Right renal cortex interstitium (tissue), 3 donors: ENCODE measurements around the gene CITED2. TPM values are rescaled to one million over a fixed set of nuclear protein-coding genes. Genes with fewer than 3 reads are reported as not detected.

ENCODE experiments used
- DNase-seq, 3 donors: peaks; one replicate each; pipeline ENCODE4 v3.0.0-alpha.2; 2013; ENCODE audit warnings: low read depth in 3 of 3, low spot score in 2 of 3
- polyA plus RNA-seq, 3 donors: library from polyadenylated mRNA; unstranded; fragments of 120-200 nt; gene quantifications; one replicate each; pipeline ENCODE4 v1.2.1, GENCODE V29; 2013; ENCODE audit not compliant: insufficient read length in 3 of 3

CITED2 gene
- polyA plus RNA-seq, 3 donors: 125 to 190 (median 154) TPM

DNA sequence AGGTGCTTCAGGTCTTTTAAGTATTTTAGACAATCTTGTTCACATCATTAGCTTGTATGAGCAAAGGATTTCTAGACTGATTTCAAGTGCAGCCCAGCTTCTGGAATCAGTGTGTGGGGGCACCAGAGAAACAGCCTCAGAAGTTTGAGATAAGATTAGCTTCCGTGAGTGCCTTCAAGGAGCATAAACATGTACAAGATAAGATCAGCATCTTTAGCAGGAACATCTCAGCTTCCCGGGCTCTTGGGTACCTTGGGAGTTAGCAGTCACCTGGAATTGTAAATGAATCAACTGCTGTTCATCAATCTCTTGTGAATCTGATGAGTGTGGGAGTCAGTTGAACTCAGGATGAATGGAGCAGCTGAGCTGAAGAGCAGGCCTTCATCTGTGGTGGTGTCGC, 12.0 kb upstream of the CITED2 start:
- no peak for DNase-seq

DNA sequence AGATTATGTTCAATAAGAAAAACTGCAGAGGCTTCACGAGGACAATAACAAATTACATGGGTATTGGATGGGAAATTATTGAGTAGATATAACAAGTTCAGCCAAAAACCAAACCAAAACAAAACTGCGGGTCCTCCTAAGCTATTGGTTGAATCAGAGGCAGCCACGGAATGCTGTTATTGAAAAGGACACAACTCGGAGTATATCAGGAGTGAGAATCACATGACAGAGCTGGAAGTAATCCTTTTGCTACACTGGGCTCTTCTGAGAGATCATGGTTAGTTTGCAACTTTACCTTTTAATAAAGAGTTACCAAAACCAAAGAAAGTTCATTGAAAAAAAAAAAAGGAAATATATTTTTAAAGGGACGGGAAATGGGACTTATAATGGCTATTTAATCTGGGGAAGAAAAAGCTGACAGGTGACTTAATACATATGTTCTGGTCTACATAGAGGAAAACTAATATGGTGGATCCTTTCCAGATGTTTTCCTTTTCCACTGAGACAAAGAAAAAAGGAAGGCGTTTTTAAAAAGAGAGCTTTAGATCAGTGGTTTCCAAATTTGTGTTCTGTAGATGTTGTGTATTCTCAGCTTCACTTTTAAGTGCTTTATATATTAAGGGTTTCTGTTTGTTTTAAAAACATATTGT, 6.9 kb upstream of the CITED2 start:
- DNase-seq: no peak

DNA sequence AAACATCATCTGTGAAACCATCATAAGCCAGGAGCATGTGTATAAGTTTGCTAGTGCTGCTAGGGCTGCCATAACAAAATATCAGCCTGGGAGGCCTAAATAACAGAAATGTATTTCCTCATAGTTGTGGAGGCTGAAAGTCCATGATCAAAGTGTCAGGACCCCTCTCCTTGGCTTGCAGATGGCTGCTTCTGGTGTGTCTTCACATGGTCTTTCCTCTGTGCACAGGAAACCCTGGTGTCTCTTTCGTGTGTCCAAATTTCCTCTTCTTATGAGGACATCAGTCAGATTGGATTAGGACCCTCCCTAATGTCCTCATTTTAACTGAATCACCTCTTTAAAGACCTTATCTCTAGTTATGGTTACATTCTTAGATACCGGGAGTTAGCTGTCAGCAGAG, 6.2 kb upstream of the CITED2 start:
- no peak for DNase-seq

DNA sequence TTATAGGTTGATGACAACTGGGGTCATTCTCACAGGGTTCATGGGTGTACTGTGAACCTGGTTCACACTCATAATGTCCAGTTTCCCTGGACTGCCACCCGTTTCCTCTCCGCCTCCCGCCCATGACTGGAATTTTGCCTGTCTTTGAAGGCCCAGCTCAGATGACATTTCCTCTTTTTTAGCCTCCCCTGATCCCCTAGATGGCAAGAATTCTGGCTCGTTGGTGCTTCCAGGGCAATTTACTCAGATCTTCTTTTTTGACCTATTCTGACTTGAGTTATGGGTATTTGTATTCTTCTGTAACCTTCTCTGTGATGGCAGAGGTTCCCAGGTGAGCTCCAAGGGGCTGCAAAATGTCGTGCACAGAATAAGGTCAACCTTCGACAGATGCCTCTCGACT, 5.7 kb upstream of the CITED2 start:
- DNase-seq: no peak

DNA sequence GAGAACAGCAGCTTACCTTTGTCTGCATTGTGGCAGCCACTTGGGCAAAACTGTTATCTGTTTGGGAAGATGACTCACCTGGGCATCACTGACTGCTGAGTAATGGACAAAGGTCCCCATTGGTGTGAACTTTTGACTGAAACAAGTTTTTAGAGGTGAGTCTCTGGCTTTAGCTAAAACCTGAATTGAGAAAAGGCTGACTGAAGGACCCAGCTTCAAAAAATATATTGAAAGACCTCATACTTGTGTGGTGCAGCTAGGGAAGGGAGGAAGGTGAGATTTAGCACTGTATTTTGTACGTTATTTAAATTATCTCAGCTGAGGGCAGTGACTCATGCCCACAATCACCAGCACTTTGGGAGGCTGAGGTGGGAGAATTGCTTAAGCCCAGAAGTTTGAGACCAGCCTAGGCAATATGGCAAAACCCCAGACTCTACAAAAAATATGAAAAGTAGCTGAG, 4.5 kb upstream of the CITED2 start:
- DNase-seq: no peak

DNA sequence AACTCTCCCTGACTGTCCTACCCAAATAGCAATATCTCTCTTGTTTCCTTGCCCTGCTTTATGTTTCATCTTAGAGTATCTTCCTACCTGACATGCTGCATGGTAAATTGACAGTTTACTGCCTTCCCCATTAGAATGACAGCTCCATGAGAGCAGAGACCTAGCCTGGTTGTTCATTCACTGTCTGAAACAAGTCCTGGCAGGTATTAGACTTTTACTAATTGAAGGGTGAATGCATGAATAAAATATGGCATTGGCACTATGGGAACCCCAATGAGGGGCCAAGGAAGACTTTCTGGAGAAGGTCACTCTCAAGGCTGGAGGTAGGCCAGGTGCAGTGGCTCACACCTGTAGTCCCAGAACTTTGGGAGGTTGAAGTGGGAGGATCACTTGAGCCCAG, 3.8 kb upstream of the CITED2 start:
- no peak for DNase-seq

DNA sequence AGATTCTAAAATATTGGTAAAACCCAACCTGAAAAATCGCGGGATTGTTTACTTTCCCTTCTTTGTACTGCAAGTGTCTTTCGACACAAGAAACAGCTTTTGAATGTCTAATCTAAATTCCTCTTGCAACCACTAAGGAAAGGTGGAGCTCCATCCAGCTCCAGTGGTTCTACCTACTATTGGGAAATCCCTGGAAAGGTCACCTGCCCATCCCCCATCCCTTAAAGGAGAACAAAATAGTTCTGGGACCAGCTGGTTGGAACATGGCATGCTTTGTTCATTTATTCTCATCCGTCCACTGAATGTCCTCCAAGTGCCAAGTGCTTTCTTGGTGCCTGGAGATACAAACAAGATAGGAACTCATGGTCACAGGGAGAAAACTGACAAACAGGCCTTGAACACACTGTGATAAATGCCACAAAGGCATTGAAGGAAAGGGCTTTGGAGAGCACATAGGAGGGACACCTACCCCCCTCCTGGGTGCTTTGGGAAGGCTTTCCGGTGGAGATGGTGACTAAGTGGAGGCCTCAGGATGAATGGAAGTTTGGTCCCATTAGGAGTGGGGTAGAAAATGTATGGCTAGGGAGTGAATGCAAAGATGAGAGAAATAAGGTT, 2.3 kb upstream of the CITED2 start:
- no peak for DNase-seq

DNA sequence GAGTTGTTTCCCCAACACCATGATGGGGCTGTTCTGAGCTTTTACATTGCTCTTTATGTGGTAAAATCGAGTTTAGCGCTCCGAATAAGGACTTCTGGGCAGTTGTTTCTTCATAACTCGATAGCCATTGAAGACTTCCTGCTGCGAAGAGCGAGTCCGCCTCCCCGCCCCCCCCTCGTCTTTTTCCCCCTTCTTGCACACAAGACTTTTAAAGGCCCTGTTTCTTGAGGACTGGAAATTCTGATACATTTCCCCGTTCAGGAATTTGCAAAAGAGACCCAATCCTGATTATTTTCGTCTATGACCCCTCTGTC, 1.5 kb upstream of the CITED2 start:
- DNase-seq: no peak

DNA sequence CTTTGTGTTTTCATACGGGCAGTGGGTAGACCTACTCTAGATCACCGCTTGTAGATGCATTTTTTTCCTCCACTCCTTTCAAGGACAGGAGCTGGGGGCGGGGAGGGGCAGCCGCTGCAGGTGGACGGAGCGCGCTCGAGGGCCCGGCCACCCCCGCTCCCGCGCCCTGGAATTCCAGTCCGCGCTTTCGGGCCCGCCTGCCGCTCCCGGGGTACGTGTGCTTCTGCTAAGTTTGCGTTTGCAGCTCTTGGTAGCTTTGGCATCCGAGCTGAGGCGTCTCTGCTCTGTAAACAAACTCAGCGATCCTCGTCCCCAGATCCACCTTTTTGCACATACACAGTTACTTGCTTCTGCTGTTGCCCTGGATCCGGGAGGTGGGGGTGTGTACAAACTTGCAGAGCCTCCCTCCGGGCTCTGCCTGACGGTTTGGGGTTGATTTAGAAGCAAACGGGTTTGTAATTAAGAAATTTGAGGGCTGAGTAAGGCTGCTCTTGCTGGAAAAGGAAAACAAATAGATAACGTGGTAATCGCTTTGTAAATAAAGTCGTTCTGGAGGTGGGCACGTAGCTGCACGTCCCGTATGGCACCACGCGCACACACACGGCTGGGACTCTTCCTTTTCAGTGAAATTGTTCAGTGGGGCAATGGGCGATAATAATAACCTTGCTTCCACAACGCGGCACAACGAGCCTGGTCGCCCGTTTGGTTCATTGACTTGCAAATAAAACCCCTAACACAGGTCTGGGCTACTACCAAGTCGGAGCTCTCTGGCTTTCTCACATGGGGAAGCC, 973 bp upstream of the CITED2 start:
- DNase-seq: peak in 2 of 3 donors; percentile 83 to 88

DNA sequence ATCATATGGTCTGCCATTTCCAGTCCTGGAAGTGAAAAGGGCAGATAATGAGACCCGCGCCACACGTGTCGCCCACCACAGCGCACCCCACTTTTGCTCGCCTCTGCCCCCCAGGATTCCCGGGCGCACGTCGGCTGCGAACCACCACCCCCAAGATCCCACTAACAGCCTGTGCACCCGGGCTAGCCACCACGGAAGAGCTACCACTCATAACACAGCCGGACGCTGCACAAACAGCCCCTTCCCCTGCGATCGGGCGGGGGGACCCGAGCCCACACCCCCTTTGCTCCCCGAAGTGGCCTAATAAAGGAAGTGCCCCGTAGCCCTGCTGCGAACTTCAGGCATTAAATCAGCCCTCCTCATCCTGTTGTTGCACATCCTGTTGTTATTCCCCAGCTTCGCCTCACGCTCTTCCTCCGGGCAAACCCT, 506 bp downstream of the CITED2 start:
- no peak for DNase-seq

DNA sequence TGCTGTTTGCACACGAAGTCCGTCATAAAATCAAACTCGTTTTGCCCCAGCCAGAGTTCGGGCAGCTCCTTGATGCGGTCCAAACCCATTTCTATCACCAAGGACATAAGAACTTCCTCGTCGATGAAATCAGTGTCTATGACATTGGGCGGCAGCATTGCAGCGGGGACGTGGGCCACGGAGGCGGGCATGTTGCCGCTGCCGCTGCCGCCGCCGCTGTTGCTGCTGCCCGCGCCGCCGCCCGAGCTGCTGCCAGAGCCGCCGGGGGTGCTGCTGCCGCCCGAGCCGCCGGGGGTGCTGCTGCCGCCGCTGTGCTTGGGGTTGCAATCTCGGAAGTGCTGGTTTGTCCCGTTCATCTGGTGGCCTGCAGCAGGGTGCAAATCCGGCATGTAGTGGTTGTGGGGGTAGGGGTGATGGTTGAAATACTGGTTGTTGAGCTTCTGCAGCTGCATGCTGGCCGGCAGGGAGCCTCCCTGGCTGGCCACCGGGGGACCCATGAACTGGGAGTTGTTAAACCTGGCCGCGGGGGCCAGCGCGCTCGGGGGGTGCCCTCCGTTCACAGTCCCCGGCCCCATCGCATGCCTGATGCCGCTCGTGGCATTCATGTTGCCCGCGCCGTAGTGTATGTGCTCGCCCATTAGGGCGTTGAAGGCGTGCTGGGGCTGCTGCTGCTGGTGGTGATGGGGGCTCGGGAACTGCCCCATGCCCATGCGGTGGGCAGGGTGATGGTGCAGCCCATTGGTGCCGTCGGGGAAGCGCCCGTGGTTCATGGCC, 1.1 kb downstream of the CITED2 start:
- no peak for DNase-seq

DNA sequence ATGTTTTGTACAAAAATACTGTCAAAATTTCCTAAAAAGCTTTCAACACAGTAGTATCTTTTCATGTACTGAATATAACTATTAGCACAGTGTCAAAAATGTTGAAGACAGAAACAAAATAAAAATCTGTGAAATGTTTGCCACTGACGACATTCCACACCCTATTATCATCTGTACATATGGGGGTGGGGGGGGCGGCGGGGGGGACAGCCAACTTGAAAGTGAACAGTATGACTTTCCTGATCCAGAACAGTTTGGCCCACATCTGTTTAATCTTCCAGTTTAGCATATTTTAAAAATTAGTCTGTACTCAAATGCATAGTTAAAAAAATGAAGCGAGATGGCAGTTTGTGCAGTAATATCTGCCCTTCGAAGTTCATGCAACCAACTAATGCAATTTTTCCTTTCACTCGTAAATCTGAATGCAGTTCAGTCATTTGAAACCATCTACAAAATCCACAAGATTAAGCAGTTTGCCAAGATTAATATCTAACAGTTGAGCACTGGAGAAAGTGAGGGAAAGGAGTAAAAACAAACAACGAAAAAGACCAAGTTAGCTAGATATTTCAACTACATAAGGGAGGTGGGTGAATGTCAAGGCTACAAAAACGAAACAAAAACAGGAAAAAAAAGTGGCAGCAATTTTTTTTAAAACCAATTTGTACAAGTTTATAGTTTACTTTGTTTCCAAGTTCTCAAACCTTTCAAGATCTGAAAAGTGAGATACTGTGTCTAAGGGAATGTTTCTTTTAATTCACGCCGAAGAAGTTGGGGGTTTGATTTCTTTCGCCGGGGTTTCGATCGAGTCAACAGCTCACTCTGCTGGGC, 1.9 kb downstream of the CITED2 start:
- DNase-seq: no peak

DNA sequence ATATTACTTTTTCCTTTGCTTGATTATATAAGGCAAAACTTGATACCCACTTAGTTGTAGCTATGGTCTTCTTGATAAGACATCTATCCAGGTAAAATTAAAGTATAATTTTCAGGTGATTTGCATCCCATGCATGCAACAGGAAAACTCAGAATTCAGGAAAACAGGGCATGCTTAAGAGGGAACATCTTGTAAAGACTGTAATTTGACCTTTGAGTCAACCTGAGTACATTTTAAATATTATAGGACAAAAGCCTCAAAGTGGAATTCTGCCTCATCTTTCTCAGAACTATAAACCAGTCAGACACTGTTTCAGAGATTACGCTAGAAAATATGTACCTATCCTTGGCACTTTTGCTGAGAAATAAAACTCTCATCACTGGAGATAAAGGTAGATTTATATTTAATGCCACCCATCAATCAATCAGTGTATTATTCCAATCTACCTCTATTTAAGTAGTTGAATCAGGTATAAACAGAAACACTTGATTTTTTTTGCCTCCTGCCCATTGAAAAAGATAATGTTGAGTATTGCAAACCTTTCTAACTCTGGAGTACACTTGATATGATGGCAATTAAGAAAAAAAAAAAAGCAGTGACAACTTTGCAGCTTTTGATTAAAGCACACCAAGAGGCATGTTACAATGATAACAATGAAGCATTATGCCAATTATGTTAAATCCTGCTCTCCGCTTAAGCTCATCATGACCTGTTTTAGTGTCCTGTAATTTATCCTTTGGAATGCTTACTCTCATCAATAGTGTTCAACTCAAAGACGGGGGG, 2.8 kb downstream of the CITED2 start:
- DNase-seq: no peak

DNA sequence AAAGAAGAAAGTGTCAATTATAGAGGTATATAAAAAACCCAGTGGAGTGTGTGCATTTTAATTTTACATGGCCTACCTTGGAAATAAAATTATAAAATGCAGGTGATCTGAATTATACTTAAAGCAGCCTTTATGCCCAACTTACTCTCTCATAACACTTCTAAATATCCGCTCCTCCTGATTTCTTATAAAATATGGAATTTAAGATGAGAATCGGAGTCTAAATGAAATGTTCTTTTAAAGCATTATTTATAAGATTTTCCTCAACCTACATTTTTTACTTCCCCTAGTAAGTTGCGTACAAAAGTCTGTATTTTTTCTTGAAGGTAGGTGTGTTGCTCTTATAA, 3.5 kb downstream of the CITED2 start:
- DNase-seq: no peak

DNA sequence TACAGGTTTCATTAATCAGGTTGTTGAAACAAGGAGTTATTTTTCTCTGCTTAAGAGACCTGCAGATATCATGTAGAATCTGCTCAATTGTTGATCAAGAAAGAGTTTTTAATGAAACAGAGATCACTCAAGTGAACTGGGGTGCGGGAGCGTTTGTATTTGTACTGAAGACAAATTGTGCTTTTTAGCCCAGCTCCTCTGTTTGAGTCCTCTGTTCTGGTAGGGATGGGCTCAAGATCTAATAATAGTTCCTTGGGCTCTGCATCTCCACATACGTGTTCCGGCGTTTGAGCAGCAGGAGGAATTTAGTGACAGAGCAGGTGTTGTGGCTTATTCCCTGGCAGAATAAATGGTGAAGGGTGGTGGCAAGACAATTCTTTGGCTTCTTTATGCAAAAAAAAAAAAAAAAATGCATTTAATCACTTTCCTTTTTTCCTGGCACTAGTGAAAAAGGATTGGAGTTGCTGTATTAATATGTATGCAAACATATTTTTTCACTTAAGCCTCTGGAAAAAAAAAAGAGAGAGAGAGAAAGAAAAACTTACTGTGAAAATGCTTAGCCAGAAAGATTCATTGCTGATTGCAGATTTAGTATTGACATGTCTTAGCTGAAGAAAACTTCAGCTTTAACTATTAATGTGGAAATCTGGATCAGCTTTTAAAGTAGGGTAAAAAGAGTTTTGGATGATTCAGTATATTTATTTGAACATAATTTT, 4.0 kb downstream of the CITED2 start:
- no peak for DNase-seq

DNA sequence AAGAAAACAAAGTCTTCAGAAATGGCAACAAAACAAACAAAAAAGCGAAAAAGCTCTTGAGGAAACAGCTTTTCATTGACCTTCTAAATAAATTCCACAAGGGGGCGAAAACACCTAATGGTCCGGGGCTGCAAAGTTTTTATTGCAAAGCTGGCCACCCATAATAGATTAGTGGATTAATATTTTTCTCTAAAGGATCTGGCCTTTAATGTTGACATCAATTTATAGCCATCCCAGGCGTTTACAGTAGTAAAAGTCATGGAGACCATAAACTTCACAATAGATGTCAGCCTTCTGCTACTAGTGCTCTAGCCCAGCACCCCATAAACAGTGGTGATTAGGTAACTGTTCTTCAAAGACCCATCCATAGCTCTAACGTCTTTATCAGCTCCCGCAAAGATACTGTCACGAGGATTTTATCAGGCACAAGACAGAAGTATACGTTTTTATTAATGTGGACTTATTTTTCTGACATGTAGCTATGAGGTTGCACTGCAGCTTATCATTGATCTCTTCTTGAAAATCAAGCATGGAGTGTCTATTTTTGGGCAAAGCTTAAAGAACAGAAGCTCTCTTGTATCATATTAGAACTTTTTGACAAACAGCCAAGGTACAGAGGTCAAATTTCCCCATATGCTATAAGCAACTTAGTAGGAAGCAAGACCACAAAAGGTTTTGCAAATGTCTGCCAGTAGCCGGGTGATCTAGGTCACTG, 4.7 kb downstream of the CITED2 start:
- DNase-seq: no peak

DNA sequence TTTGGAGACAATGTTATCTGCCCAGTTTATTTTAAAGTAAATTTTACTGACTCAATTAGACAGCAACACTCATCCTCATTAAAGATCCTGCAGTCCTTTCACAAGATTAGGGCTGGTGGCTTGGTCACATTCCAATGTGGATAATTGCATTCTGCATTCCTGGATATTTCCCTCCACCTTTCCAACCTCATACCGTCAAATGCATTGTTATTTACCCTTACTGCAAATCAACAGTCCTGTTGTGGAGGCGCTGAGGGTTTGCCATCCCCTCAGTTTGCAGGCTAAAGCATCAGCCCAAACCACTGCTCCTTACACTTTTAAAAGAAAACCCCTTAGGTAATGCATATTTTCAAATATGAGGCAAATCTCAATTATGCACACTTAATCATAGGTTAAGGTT, 5.4 kb downstream of the CITED2 start:
- no peak for DNase-seq

DNA sequence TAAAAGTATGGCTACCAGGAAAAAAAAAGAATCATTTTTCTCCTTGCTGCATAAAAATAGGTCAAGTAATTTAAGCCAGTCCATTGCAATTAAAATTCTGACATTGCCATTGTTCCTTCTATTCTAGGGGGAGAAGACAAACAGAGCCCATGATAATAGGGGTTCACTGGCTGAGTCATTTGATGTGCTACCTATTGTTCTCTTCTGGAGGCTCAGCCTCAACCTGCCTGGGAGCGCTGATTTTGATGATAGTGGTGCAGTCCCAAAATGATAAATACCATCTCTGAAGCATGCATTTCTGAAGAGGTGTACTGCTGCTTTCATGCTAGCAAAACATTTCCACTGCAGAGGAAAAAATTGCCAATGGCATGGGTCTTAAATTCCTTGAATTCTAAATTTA, 5.8 kb downstream of the CITED2 start:
- no peak for DNase-seq
